Inflammatory macrophage treated with lipopolysaccharide for 4 hours (primary cell): ENCODE results near the gene NRXN3.

Experiments used
- DNase-seq: peaks from one replicate; pipeline ENCODE4 v3.0.0-alpha.2; 2020

NRXN3 gene

DNA sequence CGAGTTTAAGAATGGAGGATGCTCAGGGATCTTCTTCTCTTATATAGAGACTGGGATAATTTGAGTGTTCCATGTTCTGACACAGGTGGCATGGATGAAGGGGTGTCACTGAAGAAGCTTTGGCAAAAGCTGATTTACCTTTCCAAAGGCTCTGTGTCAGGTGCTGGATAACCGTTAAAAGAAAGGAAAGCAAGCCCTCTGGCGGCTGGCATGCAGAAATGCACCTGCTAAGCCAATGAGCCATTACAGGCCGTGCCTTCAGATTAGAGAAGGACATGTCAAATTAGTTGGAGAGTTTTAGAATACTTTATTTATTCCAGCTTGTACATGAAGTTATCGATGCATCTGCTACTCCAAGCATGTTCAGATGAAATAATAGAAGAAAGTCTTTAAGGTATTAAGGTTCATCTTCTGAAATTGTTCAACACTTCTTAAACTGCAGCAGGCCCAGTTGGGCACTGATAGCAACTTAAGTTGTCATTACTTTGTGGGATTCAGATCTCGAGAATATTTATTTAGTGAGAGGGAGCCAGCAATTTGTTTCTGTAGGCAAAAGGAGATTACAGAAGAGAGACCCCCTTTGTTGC, 678.2 kb downstream of the NRXN3 start:
- DNase-seq = peak; percentile 10

DNA sequence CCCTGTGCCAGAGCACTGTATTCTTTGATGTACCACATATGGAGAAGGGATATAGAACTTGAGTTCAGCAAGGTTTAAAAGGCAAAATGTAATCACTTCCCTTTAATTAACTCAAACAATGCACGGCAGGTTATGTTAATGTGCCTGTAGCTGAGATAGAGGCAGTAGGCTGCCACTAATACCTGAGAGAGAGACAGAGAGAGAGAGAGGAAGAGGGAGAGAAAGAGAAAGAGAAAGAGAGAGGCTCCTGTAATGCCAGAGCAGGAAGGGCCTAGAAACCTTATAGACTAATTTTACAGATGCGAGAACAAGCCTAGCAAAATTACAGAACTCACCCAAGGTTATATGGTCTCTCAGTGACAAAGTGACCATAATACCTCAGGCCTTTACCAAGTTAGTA, 679.8 kb downstream of the NRXN3 start:
- no peak for DNase-seq

DNA sequence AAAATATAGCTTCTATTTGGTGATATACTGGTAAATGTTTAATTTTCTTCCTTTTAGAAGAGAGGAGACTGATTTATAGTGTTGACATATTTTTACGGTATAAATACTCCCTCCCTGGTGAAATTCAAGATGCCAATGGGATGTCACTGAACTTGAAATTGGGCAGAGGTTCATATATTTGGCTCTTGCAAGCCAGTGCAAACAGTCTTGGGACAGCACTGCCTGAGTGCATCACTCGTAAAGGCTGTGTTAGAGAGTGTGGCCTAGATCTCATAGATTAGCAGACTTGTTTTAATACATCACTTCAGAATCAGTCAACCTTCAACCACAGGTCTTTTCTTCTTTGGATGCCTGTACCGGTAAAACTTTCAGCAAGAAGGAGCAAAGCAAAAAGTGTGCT, 681.0 kb downstream of the NRXN3 start:
- DNase-seq = no peak

DNA sequence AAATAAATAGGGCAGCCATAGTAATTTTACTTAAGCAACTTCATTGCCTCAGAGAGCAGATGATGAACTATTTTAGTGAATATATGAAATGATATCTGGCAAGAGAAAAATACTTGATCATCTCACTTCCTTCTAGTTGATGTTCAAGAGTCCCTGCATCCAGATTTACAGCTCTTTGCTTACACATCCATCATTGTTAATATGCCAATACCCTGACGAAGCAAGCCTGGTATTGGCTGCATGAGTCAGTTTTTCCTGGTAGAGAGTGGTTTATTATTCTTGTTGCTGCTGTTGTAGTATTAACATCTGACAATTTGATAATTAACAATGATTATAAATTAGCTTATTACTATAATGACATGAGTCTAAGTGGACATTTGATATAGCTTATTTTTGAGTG, 681.9 kb downstream of the NRXN3 start:
- no peak for DNase-seq

DNA sequence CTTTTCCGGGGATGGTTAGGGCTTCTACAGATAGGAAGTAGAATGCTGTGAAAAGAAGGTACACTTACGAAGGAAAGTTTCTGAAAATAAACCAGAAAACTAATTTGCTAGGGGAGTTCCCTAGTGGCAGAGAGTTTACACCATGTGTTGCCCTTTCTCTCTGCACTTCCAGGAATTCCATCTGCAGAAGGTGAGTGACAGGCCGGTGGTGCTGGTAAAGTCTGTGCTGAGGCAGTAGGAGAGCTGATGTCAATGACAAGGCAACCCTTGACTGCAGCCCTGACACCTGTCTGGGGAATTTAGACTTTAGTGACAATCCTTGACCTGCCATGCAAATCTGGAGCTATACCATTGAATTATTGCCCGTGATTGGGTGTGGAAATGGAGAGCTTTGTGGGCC, 687.8 kb downstream of the NRXN3 start:
- no peak for DNase-seq

DNA sequence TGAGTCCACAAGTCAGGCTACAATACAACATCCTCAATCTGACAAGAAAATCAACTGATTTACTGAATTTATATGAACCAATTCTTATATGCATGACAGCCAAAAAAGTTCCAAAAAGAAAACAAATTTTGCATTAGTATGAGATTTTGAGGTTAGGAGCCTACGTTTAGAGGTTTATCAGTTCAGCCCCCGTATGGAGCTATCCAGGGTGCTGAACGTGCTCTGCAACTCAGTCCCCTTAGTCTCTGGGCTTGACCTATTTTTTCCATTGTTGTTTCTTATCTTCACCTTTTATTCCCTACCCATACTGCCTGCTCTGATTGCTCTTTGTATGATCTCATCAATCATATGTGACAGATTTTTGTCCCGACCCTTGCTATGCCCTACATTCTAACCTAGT, 693.0 kb downstream of the NRXN3 start:
- peak; percentile 14 for DNase-seq

DNA sequence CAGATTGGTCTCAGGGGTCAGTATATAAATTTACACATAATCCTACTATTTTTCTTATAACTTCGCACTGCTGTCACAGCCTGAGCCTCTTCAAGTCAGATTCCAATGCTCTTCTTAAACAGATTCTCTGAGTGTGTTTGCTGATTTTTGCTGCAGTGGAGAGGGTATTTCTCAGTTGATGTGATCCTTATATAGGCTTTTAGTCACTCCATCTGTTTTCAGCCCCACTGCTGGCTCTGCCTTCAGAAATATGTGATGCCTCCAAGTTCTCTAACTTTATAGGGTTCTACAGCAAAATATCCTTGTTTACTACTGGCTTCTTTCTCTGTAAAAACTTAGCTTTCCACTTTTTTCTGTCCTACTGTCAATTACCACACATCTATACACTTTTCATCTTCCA, 702.7 kb downstream of the NRXN3 start:
- no peak for DNase-seq

DNA sequence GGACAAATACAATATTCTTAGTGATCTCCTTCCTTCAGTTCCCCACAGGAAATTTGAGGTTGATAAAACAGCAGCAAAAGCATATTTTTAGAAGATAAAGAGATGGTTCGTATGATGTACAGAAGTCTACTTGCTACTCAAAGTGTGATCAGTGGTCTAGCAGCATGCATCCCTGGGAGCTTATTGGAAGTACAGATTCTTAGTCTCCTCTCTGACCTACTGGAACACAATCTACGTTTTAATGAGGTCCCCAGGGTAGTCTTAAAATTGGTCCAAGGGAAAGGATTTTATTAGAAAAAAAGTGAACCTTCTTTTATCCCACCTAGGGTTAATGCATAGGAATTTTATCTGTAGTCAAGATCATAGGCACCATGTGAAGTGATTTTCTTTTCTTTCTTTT, 703.4 kb downstream of the NRXN3 start:
- no peak for DNase-seq

DNA sequence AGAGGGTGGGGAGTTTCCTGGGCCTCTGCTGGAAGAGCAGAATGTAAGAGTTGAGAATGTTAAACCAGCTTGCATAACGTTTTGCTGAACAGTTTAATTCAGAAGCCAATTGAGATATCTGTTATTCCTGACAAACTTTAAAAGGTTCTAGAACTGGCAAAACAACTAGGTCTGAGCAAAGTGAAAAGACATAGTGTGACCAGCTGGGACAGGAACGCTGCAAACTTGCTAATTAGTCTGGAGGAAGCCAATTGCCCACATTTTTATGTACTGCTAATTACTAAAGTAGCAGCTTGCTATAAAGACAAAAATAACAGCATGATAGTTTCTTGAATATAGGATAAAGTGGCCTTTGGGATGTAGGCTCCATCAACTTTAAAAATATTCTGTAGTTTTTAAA, 704.9 kb downstream of the NRXN3 start:
- no peak for DNase-seq

DNA sequence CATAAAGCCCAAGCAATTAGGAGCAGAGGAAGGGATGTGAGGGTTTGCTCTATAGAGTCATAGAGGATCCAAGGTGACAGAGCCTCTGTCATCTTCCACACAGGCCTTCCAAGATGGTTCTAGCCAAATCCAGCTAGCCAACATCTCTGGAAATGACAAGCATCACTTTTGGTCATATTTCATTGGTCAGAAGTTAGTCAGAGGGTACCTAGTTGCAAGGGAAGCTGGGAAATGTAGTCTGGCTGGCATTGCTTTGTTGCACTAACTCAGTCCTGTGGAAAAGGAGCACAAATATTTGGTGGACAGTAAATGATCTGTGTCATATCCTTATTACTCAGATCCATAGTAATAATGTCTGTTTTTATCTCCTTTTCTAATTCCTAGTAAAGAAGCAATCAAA, 715.7 kb downstream of the NRXN3 start:
- no peak for DNase-seq

DNA sequence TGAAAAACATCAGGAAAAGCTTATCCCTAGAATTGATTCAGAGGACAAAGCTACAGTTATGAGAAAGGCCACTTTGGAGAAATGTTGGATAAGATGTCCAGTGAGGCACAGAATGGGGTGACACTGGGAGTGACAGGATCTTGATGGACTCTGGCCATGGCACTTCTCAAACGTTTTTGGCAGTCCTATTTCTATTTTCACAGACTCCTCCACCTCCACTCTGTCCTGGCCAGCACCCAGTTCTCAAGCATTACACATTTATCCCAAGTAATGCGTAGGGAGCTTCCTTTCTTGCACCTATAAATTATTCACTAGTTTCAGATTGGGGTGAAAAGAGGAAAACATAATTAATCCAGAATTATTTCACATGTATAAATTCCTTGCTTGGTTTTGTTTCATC, 727.3 kb downstream of the NRXN3 start:
- DNase-seq = no peak

DNA sequence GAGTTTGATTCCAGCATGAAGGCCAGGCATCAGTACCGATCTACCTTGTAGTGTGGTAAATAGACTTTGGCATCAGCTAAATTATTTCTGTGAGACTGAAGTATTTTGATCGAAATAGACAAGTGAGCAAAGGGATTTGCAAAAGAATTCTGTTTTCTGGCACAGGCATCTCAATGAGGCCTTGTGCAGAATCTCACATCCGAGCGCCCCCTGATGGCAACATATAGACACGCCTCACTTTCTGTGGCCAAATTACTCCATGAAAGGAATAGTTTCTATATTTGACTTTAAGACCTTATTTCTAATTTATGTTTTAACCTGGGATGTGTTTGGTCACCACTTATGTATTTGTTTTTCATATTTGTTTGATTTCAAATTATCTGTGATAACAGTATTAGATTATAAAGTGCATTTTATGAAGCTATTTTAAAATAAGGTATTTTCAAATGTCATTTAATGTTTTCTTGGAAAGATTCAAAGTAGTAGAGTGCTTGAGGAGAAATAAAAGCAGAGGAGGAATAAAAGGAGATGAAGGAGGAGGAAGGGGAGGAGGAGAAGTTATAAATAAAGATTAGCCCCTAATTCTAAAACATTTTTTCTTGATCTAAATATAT, 731.9 kb downstream of the NRXN3 start:
- peak; percentile 3 for DNase-seq

DNA sequence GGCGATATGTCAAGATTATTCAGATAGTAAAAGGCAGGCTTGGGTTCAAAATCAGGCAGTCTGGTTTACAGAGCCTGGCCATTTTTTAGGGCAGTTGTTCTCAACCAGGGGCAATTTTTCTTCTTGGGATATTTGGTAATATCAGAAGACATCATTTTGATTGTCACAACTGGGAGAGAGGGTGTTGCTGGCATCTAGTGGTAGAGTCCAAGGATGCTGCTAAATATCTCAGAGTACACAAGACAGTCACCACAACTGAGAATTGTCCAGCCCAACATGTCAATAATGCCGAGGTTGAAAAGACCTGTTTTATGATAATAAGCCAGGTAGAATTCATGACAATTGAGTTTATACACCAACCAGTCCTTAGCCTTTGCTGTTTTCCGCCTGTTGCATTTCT, 733.9 kb downstream of the NRXN3 start:
- DNase-seq = no peak

DNA sequence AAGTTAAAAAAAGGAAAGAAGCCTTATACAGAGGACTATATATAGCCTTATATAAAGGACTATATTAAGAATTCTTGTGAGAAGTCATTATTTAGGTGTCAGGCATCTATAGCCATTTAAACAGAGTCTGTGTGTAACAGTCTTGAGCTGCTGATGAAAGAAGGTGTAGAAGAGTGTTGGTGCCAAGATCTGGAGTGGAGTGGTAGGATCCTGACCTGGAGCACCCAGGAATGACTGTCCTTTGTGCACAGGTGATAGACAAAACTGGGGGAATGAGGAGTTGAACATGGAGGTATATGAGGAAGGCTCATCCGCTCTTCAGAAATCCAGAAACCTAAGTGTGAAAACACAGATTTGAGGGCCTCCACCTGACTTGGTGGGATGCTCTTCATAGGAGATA, 747.3 kb downstream of the NRXN3 start:
- no peak for DNase-seq

DNA sequence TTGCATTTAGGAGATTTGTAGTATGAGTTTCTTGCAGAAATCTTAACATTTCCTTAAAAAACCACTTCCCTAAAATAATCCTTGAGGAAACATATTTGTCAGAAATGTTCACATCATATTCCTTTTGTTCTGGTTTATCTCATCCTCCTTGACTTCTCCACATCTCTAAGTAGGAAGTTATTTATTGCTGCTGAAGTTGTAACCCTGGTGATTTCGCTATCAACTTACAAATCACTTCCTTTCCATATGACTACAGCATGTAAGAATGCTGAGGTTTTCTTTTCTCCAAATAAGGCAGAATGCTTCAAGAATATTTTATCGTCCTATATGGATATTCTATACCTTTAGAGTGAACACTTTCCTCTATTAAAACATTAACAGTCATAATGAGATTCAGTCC, 751.7 kb downstream of the NRXN3 start:
- DNase-seq = no peak

DNA sequence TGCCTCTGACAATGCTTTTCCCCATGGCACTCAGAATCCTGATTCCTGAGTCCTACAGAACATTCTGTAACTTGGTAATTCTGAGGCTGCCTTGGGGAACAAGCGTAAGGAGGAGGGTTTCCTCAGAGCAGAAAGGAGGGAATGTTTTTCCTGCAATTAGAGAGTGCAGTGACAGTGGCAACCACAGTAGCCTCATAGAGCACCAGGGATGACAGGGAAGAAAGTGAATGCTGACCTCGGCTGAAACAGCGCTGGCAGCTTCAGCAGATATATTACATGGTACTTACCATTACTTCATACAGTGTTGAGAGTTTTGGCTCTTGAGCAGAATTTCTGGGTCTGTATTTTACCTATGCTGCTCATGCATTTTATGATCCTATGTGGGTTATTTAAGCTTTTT, 757.1 kb downstream of the NRXN3 start:
- no peak for DNase-seq

DNA sequence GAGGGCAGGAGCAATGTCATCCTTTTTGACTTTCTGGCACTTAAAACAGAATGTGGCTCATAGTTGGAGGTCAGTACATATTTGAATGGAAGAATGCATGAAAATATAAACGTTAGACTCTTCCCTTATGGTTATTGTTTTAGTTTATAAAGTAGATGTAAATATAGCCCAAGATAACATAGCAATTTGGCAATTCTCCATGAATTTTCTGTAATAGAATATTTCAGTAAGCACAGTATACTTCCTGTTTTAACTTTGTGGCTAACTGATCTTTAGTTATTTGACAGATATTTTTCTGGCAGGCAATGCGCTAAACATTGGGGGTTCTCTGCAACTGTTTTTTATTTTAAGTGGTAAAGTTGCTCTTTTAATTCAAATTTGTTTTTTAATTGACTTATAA, 763.0 kb downstream of the NRXN3 start:
- no peak for DNase-seq

DNA sequence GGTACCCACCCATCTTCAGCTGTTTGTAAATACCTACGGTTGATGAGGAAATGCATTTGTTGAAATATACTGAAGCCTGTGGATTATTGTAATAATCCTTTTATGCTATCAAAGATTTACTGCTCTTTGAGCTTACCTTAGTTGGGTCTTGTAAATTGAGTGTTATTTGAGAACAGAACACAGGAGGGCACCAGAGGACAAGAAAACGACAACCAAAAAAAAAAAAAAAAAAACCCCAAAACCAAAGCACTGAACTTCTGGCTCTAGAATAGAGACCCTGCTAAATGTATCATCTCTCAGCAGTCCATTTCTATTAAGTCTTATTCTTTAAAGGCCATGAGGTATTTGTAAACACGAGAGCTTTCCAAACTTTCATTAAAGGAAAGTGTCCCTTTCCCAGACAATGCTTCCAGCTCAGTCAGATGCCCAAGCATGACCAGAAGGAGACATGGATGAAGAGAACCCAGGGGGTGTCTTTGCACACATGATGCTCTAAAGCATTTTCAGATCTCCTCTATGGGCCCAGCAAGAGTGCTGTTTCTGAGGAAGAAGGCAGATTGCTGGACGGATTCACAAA, 763.9 kb downstream of the NRXN3 start:
- DNase-seq = no peak

DNA sequence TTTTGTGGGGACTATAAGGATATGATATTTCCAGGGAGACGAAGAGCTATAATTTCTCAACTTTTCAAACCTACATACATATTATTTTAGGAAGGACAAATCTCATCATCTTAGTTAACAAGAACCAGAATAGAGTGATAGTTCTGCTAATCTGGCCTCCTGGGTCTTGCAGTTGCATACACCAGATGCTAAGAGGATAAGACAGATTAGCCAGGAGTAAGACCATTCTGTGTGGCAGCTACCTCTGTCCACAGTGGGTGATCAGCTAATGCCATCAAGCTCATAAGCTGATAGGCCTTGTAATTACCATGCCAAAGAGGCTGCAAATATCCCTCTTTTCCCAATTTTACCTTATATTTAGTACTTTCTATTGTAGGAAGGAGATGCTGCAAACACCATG, 776.8 kb downstream of the NRXN3 start:
- no peak for DNase-seq

DNA sequence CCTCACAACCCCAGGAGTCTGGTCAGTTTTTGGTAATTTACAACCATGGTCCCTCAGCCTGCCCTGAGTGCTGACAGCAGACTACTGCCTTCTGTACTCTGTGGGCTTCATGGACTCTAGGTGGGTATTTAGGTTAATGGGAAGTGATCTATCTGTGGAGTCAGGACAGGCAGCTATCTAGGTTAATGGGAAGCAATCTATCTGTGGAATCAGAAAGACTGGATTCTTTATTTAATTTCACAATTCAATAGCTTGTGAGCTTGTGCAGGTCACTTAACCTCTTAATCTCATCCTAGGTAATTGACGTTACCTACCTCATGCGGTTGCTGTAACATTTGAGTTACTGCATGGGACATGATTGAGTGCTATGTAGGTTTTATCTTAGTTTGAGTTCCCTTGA, 777.5 kb downstream of the NRXN3 start:
- DNase-seq = no peak

DNA sequence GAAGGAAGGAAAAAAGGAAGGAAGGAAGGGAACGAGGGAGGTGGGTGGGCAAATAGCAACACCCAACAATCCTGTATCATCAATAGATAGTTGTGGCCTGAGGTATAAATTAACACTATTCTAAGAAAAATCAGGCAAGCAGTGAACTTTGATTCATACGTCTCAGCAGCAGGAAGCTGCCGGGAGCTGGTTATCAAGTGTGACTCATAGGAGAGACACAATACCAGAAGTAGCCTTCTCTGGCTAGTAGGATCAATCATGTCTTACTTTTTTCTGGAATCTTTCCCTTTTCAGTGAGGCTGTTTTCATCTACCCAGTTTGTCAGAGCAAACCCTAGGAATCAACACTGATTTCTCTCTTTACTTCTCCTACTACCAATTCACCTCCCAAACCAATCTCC, 780.5 kb downstream of the NRXN3 start:
- DNase-seq = no peak

DNA sequence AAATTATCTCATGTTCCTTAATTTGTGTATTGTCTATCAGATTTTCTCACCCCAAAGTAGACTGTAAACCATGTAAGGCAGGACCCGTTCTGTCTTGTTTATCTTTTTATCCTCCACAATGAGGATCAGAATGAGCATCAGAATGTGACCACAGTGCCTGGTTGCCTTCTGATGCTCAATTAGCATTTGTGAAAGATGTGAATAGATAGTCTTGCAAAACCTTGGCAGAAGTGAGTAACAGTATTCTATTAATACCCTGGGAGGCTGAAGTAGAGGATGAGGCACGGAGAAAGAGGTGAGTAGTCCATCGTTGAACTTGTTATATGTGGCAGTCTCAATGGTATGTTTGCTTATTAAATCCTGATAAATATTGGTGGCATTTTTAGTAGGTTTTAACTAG, 781.4 kb downstream of the NRXN3 start:
- DNase-seq = no peak

DNA sequence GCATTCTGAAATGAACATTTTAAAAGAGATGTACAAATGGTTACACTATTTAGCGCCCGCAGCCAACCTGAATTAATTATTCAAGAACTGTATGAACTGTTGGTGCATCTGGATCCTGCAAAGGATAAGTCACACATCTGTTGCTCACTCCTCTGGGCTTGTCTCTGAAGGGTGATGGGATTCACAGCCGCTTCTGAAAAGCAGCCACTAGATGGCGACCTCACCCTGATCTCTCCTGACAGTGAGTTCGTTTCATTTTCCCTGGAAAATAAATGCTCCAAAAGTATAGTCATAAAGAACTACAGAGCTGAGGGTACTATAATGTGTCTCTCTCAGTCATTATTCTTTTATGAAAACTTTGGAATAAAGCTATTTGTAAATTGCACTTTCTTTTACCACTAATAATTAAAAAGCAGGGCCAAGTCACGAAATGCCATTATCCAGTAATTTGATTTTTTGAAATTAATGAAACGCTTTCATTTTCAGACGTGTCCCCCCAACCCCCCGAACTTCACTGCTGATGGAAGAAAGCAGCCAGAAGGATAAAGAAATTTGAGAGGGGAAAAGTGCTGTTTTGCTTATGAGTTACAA, 789.6 kb downstream of the NRXN3 start:
- peak; percentile 52 for DNase-seq

DNA sequence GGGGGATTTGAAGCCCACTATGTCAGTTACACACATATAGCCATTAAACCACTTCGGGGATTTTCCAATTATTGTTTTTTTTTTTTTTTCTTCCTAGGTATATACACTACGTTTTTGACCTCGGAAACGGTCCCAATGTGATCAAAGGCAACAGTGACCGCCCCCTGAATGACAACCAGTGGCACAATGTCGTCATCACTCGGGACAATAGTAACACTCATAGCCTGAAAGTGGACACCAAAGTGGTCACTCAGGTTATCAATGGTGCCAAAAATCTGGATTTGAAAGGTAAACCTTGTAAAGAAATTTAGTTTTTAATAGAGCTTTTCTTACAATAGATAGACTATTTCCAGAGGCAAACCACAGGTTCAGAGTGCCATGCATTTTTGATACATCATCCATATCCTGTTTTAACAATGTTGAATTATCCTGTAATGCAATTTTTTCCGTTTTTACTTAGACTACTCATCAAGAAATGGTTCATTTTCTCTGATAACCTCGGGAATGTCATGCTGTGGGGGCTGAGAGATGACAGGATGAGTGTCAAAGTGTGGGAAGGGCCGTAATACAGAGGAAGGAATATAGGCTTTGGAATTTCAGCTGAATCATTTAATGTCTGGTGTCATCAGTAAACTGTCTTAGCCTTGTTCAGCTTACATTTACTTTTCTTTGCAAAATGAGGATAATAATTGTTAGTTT, 797.1 kb downstream of the NRXN3 start:
- no peak for DNase-seq
